Measurements from ENCODE around the gene CTDP1. TPM values are rescaled to one million over a fixed set of nuclear protein-coding genes. Genes with fewer than 3 reads are reported as not detected.
"Not testable (repeated sequence)": the region's sequence is repeated elsewhere in the genome, so short reads cannot be mapped to it uniquely, and the experiment has no call there.

Gene CTDP1
- polyA plus RNA-seq, 3 donors: 10.5 to 15.5 (median 15.4) TPM

- DNase-seq (ENCODE audit: extremely low read depth in 1 of 11, low read depth in 9 of 11, low spot score in 4 of 11): no peak
These were observed 53.1 kb downstream of the CTDP1 start for GRCh38 chr18:79732721-79733025.

- DNase-seq (ENCODE audit: extremely low read depth in 1 of 11, low read depth in 9 of 11, low spot score in 4 of 11): no peak
These were observed 53.6 kb downstream of the CTDP1 start for GRCh38 chr18:79733135-79733701.

- no peak for DNase-seq (ENCODE audit: extremely low read depth in 1 of 11, low read depth in 9 of 11, low spot score in 4 of 11)
These were observed 54.6 kb downstream of the CTDP1 start for GRCh38 chr18:79733986-79734770.

GRCh38 chr18:79735071-79735980 is 55.7 kb downstream of the CTDP1 start:
- no peak for DNase-seq (ENCODE audit: extremely low read depth in 1 of 11, low read depth in 9 of 11, low spot score in 4 of 11)

GRCh38 chr18:79736230-79736629 is 56.6 kb downstream of the CTDP1 start:
- DNase-seq (ENCODE audit: extremely low read depth in 1 of 11, low read depth in 9 of 11, low spot score in 4 of 11): no peak

- no peak for DNase-seq (ENCODE audit: extremely low read depth in 1 of 11, low read depth in 9 of 11, low spot score in 4 of 11)
These were observed 57.2 kb downstream of the CTDP1 start for GRCh38 chr18:79736846-79737245.

- no peak for DNase-seq (ENCODE audit: extremely low read depth in 1 of 11, low read depth in 9 of 11, low spot score in 4 of 11)
These were observed 57.8 kb downstream of the CTDP1 start for GRCh38 chr18:79737426-79737825.

GRCh38 chr18:79738041-79738461 is 58.4 kb downstream of the CTDP1 start:
- no peak for DNase-seq (ENCODE audit: extremely low read depth in 1 of 11, low read depth in 9 of 11, low spot score in 4 of 11)

- DNase-seq (ENCODE audit: extremely low read depth in 1 of 11, low read depth in 9 of 11, low spot score in 4 of 11): no peak
These were observed 59.2 kb downstream of the CTDP1 start for GRCh38 chr18:79738581-79739439.

- no peak for DNase-seq (ENCODE audit: extremely low read depth in 1 of 11, low read depth in 9 of 11, low spot score in 4 of 11)
These were observed 59.8 kb downstream of the CTDP1 start for GRCh38 chr18:79739440-79739778.

- DNase-seq (ENCODE audit: extremely low read depth in 1 of 11, low read depth in 9 of 11, low spot score in 4 of 11): not testable (repeated sequence)
These were observed 60.4 kb downstream of the CTDP1 start for GRCh38 chr18:79740047-79740446.

- no peak for DNase-seq (ENCODE audit: extremely low read depth in 1 of 11, low read depth in 9 of 11, low spot score in 4 of 11)
These were observed 61.1 kb downstream of the CTDP1 start for GRCh38 chr18:79740521-79741361.

GRCh38 chr18:79741362-79741700 is 61.7 kb downstream of the CTDP1 start:
- DNase-seq (ENCODE audit: extremely low read depth in 1 of 11, low read depth in 9 of 11, low spot score in 4 of 11): no peak

GRCh38 chr18:79742076-79742475 is 62.5 kb downstream of the CTDP1 start:
- DNase-seq (ENCODE audit: extremely low read depth in 1 of 11, low read depth in 9 of 11, low spot score in 4 of 11): no peak

GRCh38 chr18:79744625-79745024 is 65.0 kb downstream of the CTDP1 start:
- DNase-seq (ENCODE audit: extremely low read depth in 1 of 11, low read depth in 9 of 11, low spot score in 4 of 11): no peak

GRCh38 chr18:79746730-79747129 is 67.1 kb downstream of the CTDP1 start:
- no peak for DNase-seq (ENCODE audit: extremely low read depth in 1 of 11, low read depth in 9 of 11, low spot score in 4 of 11)

- DNase-seq (ENCODE audit: extremely low read depth in 1 of 11, low read depth in 9 of 11, low spot score in 4 of 11): no peak
These were observed 67.7 kb downstream of the CTDP1 start for GRCh38 chr18:79747156-79747845.
